ENCODE measurements around the gene PDE6A.

GRCh38 chr5:149829954-149830353, 114.6 kb downstream of the PDE6A start:
- TF ChIP-seq HMGXB4 (CRISPR knock-in tag; IDR thresholded peaks at IDR 0.05; ENCODE audit: borderline replicate concordance) = no peak
- TF ChIP-seq ESRRA (IDR thresholded peaks at IDR 0.05; ENCODE audit: borderline replicate concordance, low read length) = no peak
- TF ChIP-seq CHD4 (IDR thresholded peaks at IDR 0.05; ENCODE audit: borderline replicate concordance) = no peak

Measured in A549 (cell line).